DND-41 (cell line): ENCODE measurements around the gene SLC16A1.

ENCODE experiments used
- CTCF ChIP-seq: IDR thresholded peaks from 2 replicates; pipeline ENCODE4 v1.5.1; 2012; ENCODE audit warnings: borderline replicate concordance, low read length, moderate library complexity, mild to moderate bottlenecking; ENCODE audit not compliant: poor library complexity, severe bottlenecking; ENCODE audit errors: extremely low read depth
- EZH2 ChIP-seq: IDR thresholded peaks from 3 replicates; pipeline ENCODE4 v1.6.1; 2012; ENCODE audit warnings: borderline replicate concordance, low read depth, mild to moderate bottlenecking, moderate library complexity, low read length, inconsistent platforms; ENCODE audit not compliant: severe bottlenecking

DNA sequence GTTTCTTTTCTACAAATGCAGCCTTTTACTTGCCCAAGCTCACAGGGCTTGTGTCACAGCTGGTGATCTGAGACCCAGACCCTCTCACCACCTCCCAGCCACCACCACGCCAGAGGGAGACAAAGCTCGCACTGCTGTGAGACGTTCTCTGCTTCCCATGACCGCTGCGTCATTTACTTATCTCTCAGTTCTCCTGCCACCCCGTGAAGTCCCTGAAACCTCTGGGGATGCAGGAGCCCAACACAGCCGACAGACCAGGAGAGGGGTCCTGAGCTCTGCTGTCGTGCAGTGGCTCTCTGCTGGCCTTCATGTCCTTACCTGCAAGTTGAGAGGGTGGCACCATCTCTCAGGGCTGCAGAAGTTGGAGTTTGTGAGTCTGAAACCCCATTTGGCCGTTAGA lies 77.7 kb downstream of the SLC16A1 start:
- TF ChIP-seq CTCF (no peak), EZH2 (no peak)
